ENCODE measurements around the gene KLF1.

Gene KLF1

GRCh38 chr19:12875086-12875485 lies 11.9 kb downstream of the KLF1 start:
- no peak overlapping the region for H3K4me3 ChIP-seq (ENCODE audit: control insufficient read depth, low read depth, low read length)
- no peak for DNase-seq (ENCODE audit: low read depth)
- TF ChIP-seq CTCF (IDR thresholded peaks at IDR 0.05; ENCODE audit: control insufficient read depth, insufficient read depth, low read depth, low read length, missing control alignments) = no peak

GRCh38 chr19:12873891-12874745 lies 12.9 kb downstream of the KLF1 start:
- DNase-seq (ENCODE audit: low read depth) = no peak
- no peak overlapping the region for H3K4me3 ChIP-seq (ENCODE audit: control insufficient read depth, low read depth, low read length)
- TF ChIP-seq CTCF (IDR thresholded peaks at IDR 0.05; ENCODE audit: control insufficient read depth, insufficient read depth, low read depth, low read length, missing control alignments) = no peak

GRCh38 chr19:12872941-12873890 lies 13.8 kb downstream of the KLF1 start:
- no peak for DNase-seq (ENCODE audit: low read depth)
- H3K4me3 ChIP-seq (ENCODE audit: control insufficient read depth, low read depth, low read length) = peak overlapping the region; percentile 6
- no peak for TF ChIP-seq CTCF (IDR thresholded peaks at IDR 0.05; ENCODE audit: control insufficient read depth, insufficient read depth, low read depth, low read length, missing control alignments)

GRCh38 chr19:12872255-12872654 lies 14.7 kb downstream of the KLF1 start:
- no peak for DNase-seq (ENCODE audit: low read depth)
- no peak for TF ChIP-seq CTCF (IDR thresholded peaks at IDR 0.05; ENCODE audit: control insufficient read depth, insufficient read depth, low read depth, low read length, missing control alignments)
- H3K4me3 ChIP-seq (ENCODE audit: control insufficient read depth, low read depth, low read length) = no peak overlapping the region

GRCh38 chr19:12871681-12872080 lies 15.3 kb downstream of the KLF1 start:
- H3K4me3 ChIP-seq (ENCODE audit: control insufficient read depth, low read depth, low read length) = no peak overlapping the region
- no peak for TF ChIP-seq CTCF (IDR thresholded peaks at IDR 0.05; ENCODE audit: control insufficient read depth, insufficient read depth, low read depth, low read length, missing control alignments)
- no peak for DNase-seq (ENCODE audit: low read depth)

- TF ChIP-seq CTCF (IDR thresholded peaks at IDR 0.05; ENCODE audit: control insufficient read depth, insufficient read depth, low read depth, low read length, missing control alignments) = no peak
- no peak overlapping the region for H3K4me3 ChIP-seq (ENCODE audit: control insufficient read depth, low read depth, low read length)
- DNase-seq (ENCODE audit: low read depth) = no peak
Measured at GRCh38 chr19:12868540-12869112, 18.4 kb downstream of the KLF1 start.

Measured in AG09309 (cell line).